IMR-90 (cell line): ENCODE data around the gene SEC16A. TPM values are rescaled to one million over a fixed set of nuclear protein-coding genes. Genes with fewer than 3 reads are reported as not detected.

Experiments used
- ATAC-seq: fragments of 200-7000 bp; cut with Tn5 transposase; 2 replicates; pipeline ENCODE4 v1.9.1; 2020; ENCODE audit warnings: low read depth, mild to moderate bottlenecking, moderate library complexity
- BruUV-seq: library from RNA; stranded (reverse); fragments of 400-500 nt; replicated peaks from 2 replicates; lab custom pipeline; 2021; lab: Mats Ljungman, UMichigan
- CTCF ChIA-PET: fragments of 300-600 bp; formaldehyde crosslinking; extraction: SDS; loops from one replicate; lab custom pipeline; 2021; ENCODE audit warnings: antibody characterized with exemption; lab: Yijun Ruan, JAX
- POLR2A ChIA-PET: fragments of 300-600 bp; sonication (Branson Sonifier 250); formaldehyde crosslinking; loops from one replicate; lab custom pipeline; 2022; ENCODE audit warnings: antibody characterized with exemption; ENCODE audit not compliant: unreplicated experiment; lab: Charles Lee
- DNase-seq: peaks from one replicate; pipeline ENCODE4 v3.0.0; 2013
- H2AFZ ChIP-seq: replicated peaks from 2 replicates; pipeline ENCODE3; 2013; ENCODE audit warnings: low read length, mild to moderate bottlenecking; ENCODE audit not compliant: poor library complexity
- H2AK5ac ChIP-seq: 2 replicates; pipeline ENCODE4 v1.6.1; 2013; ENCODE audit warnings: low read depth, low read length, inconsistent platforms
- H2AK9ac ChIP-seq: replicated peaks from 2 replicates; pipeline ENCODE3; 2013; ENCODE audit warnings: mild to moderate bottlenecking, low read depth, low read length, moderate library complexity; ENCODE audit not compliant: poor library complexity
- H2BK120ac ChIP-seq: 2 replicates; pipeline ENCODE4 v1.6.1; 2013; ENCODE audit warnings: low read depth, low read length, inconsistent platforms
- H2BK15ac ChIP-seq: 3 replicates; pipeline ENCODE4 v1.6.1; 2013; ENCODE audit warnings: low read depth, low read length, inconsistent platforms
- H2BK20ac ChIP-seq: 2 replicates; pipeline ENCODE4 v1.6.1; 2013; ENCODE audit warnings: low read depth, mild to moderate bottlenecking, inconsistent platforms, low read length, moderate library complexity
- H2BK5ac ChIP-seq: 2 replicates; pipeline ENCODE4 v1.6.1; 2013; ENCODE audit warnings: mild to moderate bottlenecking, low read depth, low read length, inconsistent platforms; ENCODE audit not compliant: poor library complexity, severe bottlenecking
- H3K14ac ChIP-seq: replicated peaks from 2 replicates; pipeline ENCODE4 v1.6.1; 2013; ENCODE audit warnings: low read depth, low read length, inconsistent platforms
- H3K18ac ChIP-seq: 2 replicates; pipeline ENCODE4 v1.6.1; 2013; ENCODE audit warnings: low read depth, low read length, control low read depth
- H3K23ac ChIP-seq: 2 replicates; pipeline ENCODE4 v1.6.1; 2013; ENCODE audit warnings: low read depth, low read length, inconsistent platforms
- H3K27ac ChIP-seq: 2 replicates; pipeline ENCODE4 v1.5.1; 2013; ENCODE audit warnings: mild to moderate bottlenecking, control low read depth, low read length; ENCODE audit not compliant: insufficient read depth
- H3K27me3 ChIP-seq: 2 replicates; pipeline ENCODE4 v1.6.1; 2013; ENCODE audit warnings: low read length; ENCODE audit not compliant: control insufficient read depth, insufficient read depth
- H3K36me3 ChIP-seq: 2 replicates; pipeline ENCODE4 v1.6.1; 2013; ENCODE audit warnings: low read length, mixed read lengths; ENCODE audit not compliant: control insufficient read depth, insufficient read depth
- H3K4ac ChIP-seq: 2 replicates; pipeline ENCODE4 v1.6.1; 2013; ENCODE audit warnings: low read depth, low read length, inconsistent platforms
- H3K4me1 ChIP-seq: 2 replicates; pipeline ENCODE4 v1.6.1; 2013; ENCODE audit warnings: low read length, mixed read lengths; ENCODE audit not compliant: control insufficient read depth, insufficient read depth
- H3K4me2 ChIP-seq: 2 replicates; pipeline ENCODE4 v1.6.1; 2013; ENCODE audit warnings: low read depth, mild to moderate bottlenecking, control low read depth, low read length, moderate library complexity
- H3K4me3 ChIP-seq: 2 replicates; pipeline ENCODE4 v1.5.1; 2013; ENCODE audit warnings: low read depth, mild to moderate bottlenecking, control low read depth, low read length, moderate library complexity; ENCODE audit not compliant: insufficient read depth
- H3K56ac ChIP-seq: 2 replicates; pipeline ENCODE4 v1.6.1; 2013; ENCODE audit warnings: low read length, inconsistent platforms; ENCODE audit not compliant: insufficient read depth; ENCODE audit errors: extremely low read depth
- H3K79me1 ChIP-seq, 2 experiments: 2 replicates each; pipeline ENCODE4 v1.6.1; 2013; ENCODE audit warnings: low read length in 2 of 2, inconsistent platforms in 1 of 2, low read depth in 1 of 2
- H3K9ac ChIP-seq: 2 replicates; pipeline ENCODE4 v1.6.1; 2013; ENCODE audit warnings: low read depth, low read length, control low read depth
- H3K9me1 ChIP-seq: 2 replicates; pipeline ENCODE4 v1.6.1; 2013; ENCODE audit warnings: low read length, inconsistent platforms; ENCODE audit not compliant: insufficient read depth
- H3K9me3 ChIP-seq: 2 replicates; pipeline ENCODE4 v1.6.1; 2013; ENCODE audit warnings: low read length; ENCODE audit not compliant: control insufficient read depth, insufficient read depth
- H4K20me1 ChIP-seq: 2 replicates; pipeline ENCODE4 v1.6.1; 2013; ENCODE audit warnings: low read length, inconsistent platforms; ENCODE audit not compliant: insufficient read depth
- H4K5ac ChIP-seq: 2 replicates; pipeline ENCODE4 v1.6.1; 2013; ENCODE audit warnings: mild to moderate bottlenecking, low read depth, low read length, control low read depth
- H4K8ac ChIP-seq, 2 experiments: 2 replicates each; pipeline ENCODE4 v1.6.1; 2013; ENCODE audit warnings: low read depth in 2 of 2, low read length in 2 of 2, control low read depth in 1 of 2, inconsistent platforms in 1 of 2
- H4K91ac ChIP-seq: 2 replicates; pipeline ENCODE4 v1.6.1; 2013; ENCODE audit warnings: low read depth, low read length, inconsistent platforms; ENCODE audit not compliant: insufficient read depth
- CTCF ChIP-seq: conservative IDR thresholded peaks from 2 replicates; pipeline ENCODE4 v1.5.1; 2012; ENCODE audit warnings: mild to moderate bottlenecking, low read depth, low read length, improper control_type of control experiment
- ELK1 ChIP-seq: fragments of 150-350 bp; IDR thresholded peaks from 2 replicates; pipeline ENCODE4 v1.6.1; 2016; ENCODE audit warnings: low read depth, mild to moderate bottlenecking, low read length, moderate library complexity, borderline replicate concordance
- MXI1 ChIP-seq: IDR thresholded peaks from 2 replicates; pipeline ENCODE4 v1.6.1; 2012; ENCODE audit warnings: low read depth, mild to moderate bottlenecking, low read length, moderate library complexity, borderline replicate concordance
- RAD21 ChIP-seq: IDR thresholded peaks from 2 replicates; pipeline ENCODE4 v1.6.1; 2012; ENCODE audit warnings: low read length, improper control_type of control experiment
- RCOR1 ChIP-seq: IDR thresholded peaks from 2 replicates; pipeline ENCODE4 v1.6.1; 2012; ENCODE audit warnings: mild to moderate bottlenecking, low read length, improper control_type of control experiment; ENCODE audit not compliant: insufficient replicate concordance
- RFX5 ChIP-seq: IDR thresholded peaks from 2 replicates; pipeline ENCODE4 v1.8.0; 2012; ENCODE audit warnings: low read depth, mild to moderate bottlenecking, low read length, moderate library complexity
- SMC3 ChIP-seq: fragments of 150-350 bp; IDR thresholded peaks from 2 replicates; pipeline ENCODE4 v1.6.1; 2016; ENCODE audit warnings: low read depth, mild to moderate bottlenecking, antibody characterized with exemption, low read length, moderate library complexity
- WGBS, 2 experiments: methylation state at CpG; one replicate each; pipeline versions ENCODE4 v1.1.5 to v1.1.7; 2013; ENCODE audit warnings: missing lambda C conversion rate in 2 of 2; ENCODE audit not compliant: insufficient read length in 1 of 2; ENCODE audit errors: extremely low coverage in 2 of 2; 5-methylcytosine and 5-hydroxymethylcytosine counted together
- dilution Hi-C: fragments of 300-500 bp; cut with HindIII; formaldehyde crosslinking; loops from one replicate; pipeline ENCODE4 v1.14.3; 2018; ENCODE audit warnings: low sequenced_read_pairs; ENCODE audit not compliant: unreplicated experiment
- in situ Hi-C: fragments of 300-500 bp; cut with MboI; formaldehyde crosslinking; loops from 3 replicates; pipeline ENCODE4 v1.14.3; 2019; ENCODE audit warnings: low sequenced_read_pairs, inconsistent platforms, mixed read lengths
- intact Hi-C: fragments of 100-400 bp; cut with micrococcal nuclease; formaldehyde crosslinking; loops from 2 replicates; pipeline ENCODE4 v1.10.0; 2022
- polyA plus RNA-seq, 3 experiments: library from polyadenylated mRNA; depleted of rRNA; stranded (reverse); fragments of >200 nt; gene quantifications; 2 replicates each; pipeline ENCODE4 v1.2.3, GENCODE V29; 2012; ENCODE audit warnings: low replicate concordance in 1 of 3
- total RNA-seq: library from RNA; depleted of rRNA; stranded (reverse); fragments of >200 nt; gene quantifications from 2 replicates; pipeline ENCODE4 v1.2.3, GENCODE V29; 2012

The SEC16A gene
- total and polyA plus RNA-seq, 2 of the 4 experiments (the other 2 are of a cell fraction), result 12.2 to 48.1 TPM

- H2BK15ac ChIP-seq, result no peak overlapping the region
- no peak overlapping the region for H4K5ac ChIP-seq
- no peak overlapping the region for H3K14ac ChIP-seq
- WGBS, 2 experiments, result 96% methylated on average over 3 of the region's 3 CpGs; no CpG with 5 or more reads in 1 of the 2 experiments
- DNase-seq (no peak), ATAC-seq (no peak)
- H3K23ac ChIP-seq, result no peak overlapping the region
- CTCF ChIA-PET, result no interaction called here
- H3K18ac ChIP-seq, result no peak overlapping the region
- H3K4ac ChIP-seq, result no peak overlapping the region
- no peak overlapping the region for H3K4me2 ChIP-seq
- no peak overlapping the region for H3K9ac ChIP-seq
- no peaks in the 10 kb centered on the region for H3K4me1 ChIP-seq
- H3K79me1 ChIP-seq, result peaks cover 15 to 31% of the 10 kb centered on the region in 2 experiments; a peak in 3 of 4 replicates
- peaks cover 77% of the 10 kb centered on the region for H3K36me3 ChIP-seq
- no peak overlapping the region for H3K56ac ChIP-seq
- H4K91ac ChIP-seq, result no peak overlapping the region
- no peak overlapping the region for H2BK5ac ChIP-seq
- H3K9me1 ChIP-seq, result no peaks in the 10 kb centered on the region
- peaks cover 22% of the 10 kb centered on the region for H4K20me1 ChIP-seq
- no TSS peak for BruUV-seq
- intact Hi-C loops (no loop called here), dilution Hi-C loops (no loop called here), in situ Hi-C loops (no loop called here)
- no peak overlapping the region for H4K8ac ChIP-seq
- H3K9me3 ChIP-seq, result no peaks in the 10 kb centered on the region
- no peak overlapping the region for H3K4me3 ChIP-seq
- no peak overlapping the region for H2BK20ac ChIP-seq
- no peaks in the 10 kb centered on the region for H3K27me3 ChIP-seq
- H2BK120ac ChIP-seq, result no peak overlapping the region
- POLR2A ChIA-PET, result no interaction called here
- H2AFZ ChIP-seq, result no peak overlapping the region
- no peak overlapping the region for H2AK9ac ChIP-seq
- no peak for TF ChIP-seq SMC3
- TF ChIP-seq RCOR1, result no peak
- TF ChIP-seq CTCF, result no peak
- TF ChIP-seq ELK1, result no peak
- no peak for TF ChIP-seq RAD21
- TF ChIP-seq RFX5, result no peak
- TF ChIP-seq MXI1, result no peak
- no peak overlapping the region for H3K27ac ChIP-seq
- no peak overlapping the region for H2AK5ac ChIP-seq
Measured at GRCh38 chr9:136448655-136449054, 34.2 kb downstream of the SEC16A start.
